GM12878 (cell line): ENCODE data around the gene NHS. TPM values are rescaled to one million over a fixed set of nuclear protein-coding genes. Genes with fewer than 3 reads are reported as not detected.

Experiments used
- ATAC-seq: fragments of 200-7000 bp; cut with Tn5 transposase; 3 replicates; pipeline ENCODE4 v1.9.1; 2020; ENCODE audit warnings: mild to moderate bottlenecking, moderate library complexity
- BruUV-seq: library from RNA; stranded (reverse); fragments of 400-500 nt; replicated peaks from 2 replicates; lab custom pipeline; 2021; lab: Mats Ljungman, UMichigan
- CTCF ChIA-PET: fragments of 300-600 bp; sonication (Branson Sonifier 250); formaldehyde crosslinking; extraction: SDS; loops from one replicate; lab custom pipeline; 2021; ENCODE audit warnings: inconsistent platforms; lab: Yijun Ruan, JAX
- POLR2A ChIA-PET: fragments of 350-600 bp; formaldehyde crosslinking; extraction: SDS; loops from one replicate; lab custom pipeline; 2021; ENCODE audit warnings: inconsistent platforms; lab: Charles Lee
- RAD21 ChIA-PET: fragments of 300-600 bp; sonication (Branson Sonifier 250); formaldehyde crosslinking; loops from one replicate; lab custom pipeline; 2023; ENCODE audit warnings: antibody characterized with exemption; ENCODE audit not compliant: unreplicated experiment; lab: Charles Lee
- SMC1A ChIA-PET: fragments of 300-600 bp; sonication (Branson Sonifier 250); formaldehyde crosslinking; loops from one replicate; lab custom pipeline; 2023; ENCODE audit not compliant: unreplicated experiment, uncharacterized antibody; lab: Charles Lee
- DNase-seq: peaks from one replicate; pipeline ENCODE4 v3.0.0-alpha.2; 2011; ENCODE audit warnings: low read depth, low spot score
- FAIRE-seq: peaks from 3 replicates; lab custom pipeline; 2011; peaks lifted over from hg19 to GRCh38; lab: Jason Lieb, UNC
- H2AFZ ChIP-seq: 2 replicates; pipeline ENCODE4 v1.6.0; 2011; ENCODE audit warnings: low read depth, low read length, control low read depth; ENCODE audit not compliant: control insufficient read depth
- H3K27ac ChIP-seq: 2 replicates; pipeline ENCODE4 v1.5.1; 2011; ENCODE audit warnings: control low read depth; ENCODE audit not compliant: control insufficient read depth, insufficient read depth
- H3K27me3 ChIP-seq, 2 experiments: replicated peaks in 1 of 2; 2 replicates each; pipeline versions ENCODE4 v1.6.0 to v1.6.1; 2011; ENCODE audit warnings: low read length in 1 of 2; ENCODE audit not compliant: control insufficient read depth in 2 of 2, insufficient read depth in 2 of 2
- H3K36me3 ChIP-seq, 2 experiments: 2 replicates each; pipeline ENCODE4 v1.5.1; 2011; ENCODE audit warnings: low read length in 1 of 2; ENCODE audit not compliant: control insufficient read depth in 2 of 2, insufficient read depth in 2 of 2
- H3K4me1 ChIP-seq: 2 replicates; pipeline ENCODE4 v1.6.1; 2011; ENCODE audit warnings: mild to moderate bottlenecking, low read length, moderate library complexity, mixed read lengths; ENCODE audit not compliant: control insufficient read depth, insufficient read depth
- H3K4me2 ChIP-seq: 2 replicates; pipeline ENCODE4 v1.6.0; 2011; ENCODE audit warnings: control low read depth; ENCODE audit not compliant: control insufficient read depth, insufficient read depth
- H3K4me3 ChIP-seq: fragments of 200-600 bp; sonication (generic); 2 replicates; pipeline ENCODE4 v1.5.1; 2016
- H3K79me2 ChIP-seq: 2 replicates; pipeline ENCODE4 v1.6.0; 2011; ENCODE audit warnings: low read length; ENCODE audit not compliant: control insufficient read depth, insufficient read depth
- H3K9ac ChIP-seq: 2 replicates; pipeline ENCODE4 v1.8.0; 2011; ENCODE audit warnings: low read length, control low read depth, mixed read lengths; ENCODE audit not compliant: control insufficient read depth, insufficient read depth
- H3K9me3 ChIP-seq: replicated peaks from 3 replicates; pipeline ENCODE4 v1.5.1; 2011; ENCODE audit warnings: mild to moderate bottlenecking, low read length; ENCODE audit not compliant: control insufficient read depth, insufficient read depth
- H4K20me1 ChIP-seq: 2 replicates; pipeline ENCODE4 v1.6.0; 2011; ENCODE audit not compliant: control insufficient read depth, insufficient read depth
- BHLHE40 ChIP-seq, 2 experiments: fragments of 450-650 bp in 1 of 2; IDR thresholded peaks; 2 replicates each; pipeline ENCODE4 v1.6.1; 2011 to 2017; ENCODE audit warnings: low read depth in 2 of 2, borderline replicate concordance in 1 of 2, improper control_type of control experiment in 1 of 2, low read length in 1 of 2, mild to moderate bottlenecking in 1 of 2
- JUND ChIP-seq: IDR thresholded peaks from 2 replicates; pipeline ENCODE4 v1.6.1; 2012; ENCODE audit warnings: low read depth, mild to moderate bottlenecking, low read length, improper control_type of control experiment, moderate library complexity
- MYB ChIP-seq: fragments of 150-350 bp; IDR thresholded peaks from 2 replicates; pipeline ENCODE4 v1.6.1; 2014; ENCODE audit warnings: mild to moderate bottlenecking, low read depth, low read length, borderline replicate concordance
- NFYB ChIP-seq: IDR thresholded peaks from 2 replicates; pipeline ENCODE4 v1.6.1; 2011; ENCODE audit warnings: low read depth, mild to moderate bottlenecking, low read length, improper control_type of control experiment, moderate library complexity; ENCODE audit not compliant: insufficient read depth
- NR2C1 ChIP-seq: fragments of 450-650 bp; IDR thresholded peaks from 2 replicates; pipeline ENCODE4 v1.6.1; 2017; ENCODE audit warnings: antibody characterized with exemption, mild to moderate bottlenecking, moderate library complexity
- PAX5 ChIP-seq: IDR thresholded peaks from 2 replicates; pipeline ENCODE4 v1.6.1; 2011; ENCODE audit warnings: low read depth, low read length, borderline replicate concordance
- SMAD5 ChIP-seq: IDR thresholded peaks from 2 replicates; pipeline ENCODE4 v1.6.1; 2016; ENCODE audit warnings: antibody characterized with exemption, low read depth
- TAF1 ChIP-seq: IDR thresholded peaks from 2 replicates; pipeline ENCODE4 v1.6.1; 2011; ENCODE audit warnings: mild to moderate bottlenecking, low read depth, low read length, borderline replicate concordance
- ZNF274 ChIP-seq: IDR thresholded peaks from one replicate; pipeline ENCODE4 v1.8.0; 2011; ENCODE audit not compliant: insufficient read length, insufficient read depth
- WGBS: methylation state at CpG from one replicate; pipeline ENCODE4 v1.1.6; 2016; ENCODE audit warnings: low lambda C conversion rate; ENCODE audit not compliant: insufficient replicate concordance, insufficient coverage; ENCODE audit errors: missing lambda C conversion rate; 5-methylcytosine and 5-hydroxymethylcytosine counted together
- in situ Hi-C: fragments of 300-500 bp; cut with MboI; formaldehyde crosslinking; loops from 9 replicates; pipeline ENCODE4 v1.14.3; 2018; ENCODE audit warnings: mixed read lengths
- intact Hi-C: fragments of 100-400 bp; cut with micrococcal nuclease; formaldehyde crosslinking; loops from one replicate; pipeline ENCODE4 v1.14.2; 2022; ENCODE audit not compliant: unreplicated experiment
- polyA plus RNA-seq, 11 experiments: library from polyadenylated mRNA; depleted of rRNA in 4 of 11; unstranded in 6 of 11; stranded (reverse) in 5 of 11; fragments of >200 nt; fragmentation: Nextera tagmentation in 4 of 11; fragmentation: Illumina TruSeq in 1 of 11; extraction: Ambion mirVana in 4 of 11; extraction: Trizol in 1 of 11; gene quantifications; 1 replicate in 1 of 11; 2 replicates in 10 of 11; pipeline versions ENCODE4 v1.2.1 to v1.2.3, GENCODE V29; 2011 to 2016; ENCODE audit warnings: inconsistent platforms in 2 of 11, missing spikeins in 2 of 11, low read depth in 1 of 11
- total RNA-seq, 4 experiments: library from RNA; depleted of rRNA in 3 of 4; stranded (reverse); fragments of >200 nt in 3 of 4; fragmentation: Illumina TruSeq in 1 of 4; extraction: Trizol in 1 of 4; gene quantifications; 2 replicates each; pipeline versions ENCODE4 v1.2.1 to v1.2.3, GENCODE V29; 2013 to 2021
- TF ChIP-seq, protein P1 (sequence below): fragments of 450-650 bp; IDR thresholded peaks from 2 replicates; pipeline ENCODE4 v1.6.1; 2017; ENCODE audit warnings: mild to moderate bottlenecking, moderate library complexity
- TF ChIP-seq, protein P2 (sequence below): fragments of 450-650 bp; IDR thresholded peaks from 2 replicates; pipeline ENCODE4 v1.6.1; 2017; ENCODE audit warnings: mild to moderate bottlenecking, low read depth, inconsistent platforms; ENCODE audit not compliant: poor library complexity, severe bottlenecking

NHS gene
- total and polyA plus RNA-seq, 10 of the 15 experiments (the other 5 are each of a cell fraction or from before 2014, with no cell fraction given), result under 0.01 to 0.07 (median 0.03) TPM; not detected in 7

DNA sequence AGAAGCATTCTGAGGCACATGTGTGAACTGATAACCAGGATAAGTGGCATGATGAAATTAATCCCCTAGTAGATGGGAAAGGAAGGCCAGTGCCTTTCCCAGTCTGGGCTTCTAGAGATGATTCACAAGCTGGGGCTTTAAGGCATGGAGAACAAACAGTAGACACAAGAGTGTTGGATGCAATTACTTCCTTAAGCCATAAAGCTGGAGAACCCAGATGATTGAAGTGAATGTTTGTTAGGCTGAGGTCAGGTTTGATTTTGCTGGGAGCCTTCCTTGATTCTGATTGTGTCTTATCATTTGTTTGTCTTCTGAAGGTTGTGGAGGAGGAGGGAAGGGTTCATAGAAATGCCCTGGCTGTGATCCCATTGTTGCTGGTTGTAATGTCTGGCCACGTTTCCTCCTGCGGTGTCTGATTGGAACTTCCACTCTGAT lies 125.2 kb downstream of the NHS start:
- Histone ChIP-seq H3K79me2 (no peaks in the 10 kb centered on the region), H3K9me3 (no peaks in the 10 kb centered on the region), H3K4me1 (no peaks in the 10 kb centered on the region), H3K4me3 (no peak overlapping the region), H4K20me1 (no peaks in the 10 kb centered on the region), H3K36me3 (no peaks in the 10 kb centered on the region), H3K9ac (no peak overlapping the region), H3K4me2 (no peak overlapping the region), H3K27me3 (no peaks in the 10 kb centered on the region), H3K27ac (no peak overlapping the region), H2AFZ (no peak overlapping the region)
- ChIA-PET RAD21 (no interaction called here), CTCF (no interaction called here), SMC1A (no interaction called here), POLR2A (no interaction called here)
- 15% methylated on average over 2 of the region's 2 CpGs for WGBS
- TF ChIP-seq JUND (no peak), TAF1 (no peak), ZNF274 (no peak), MYB (no peak), NFYB (no peak), PAX5 (no peak), SMAD5 (no peak), BHLHE40 (IDR thresholded peaks at IDR 0.05; ENCODE audit: borderline replicate concordance in 1 of 2, low read depth in 2 of 2, low read length in 1 of 2) (no peak), NR2C1 (no peak)
- TF ChIP-seq, protein P1, sequence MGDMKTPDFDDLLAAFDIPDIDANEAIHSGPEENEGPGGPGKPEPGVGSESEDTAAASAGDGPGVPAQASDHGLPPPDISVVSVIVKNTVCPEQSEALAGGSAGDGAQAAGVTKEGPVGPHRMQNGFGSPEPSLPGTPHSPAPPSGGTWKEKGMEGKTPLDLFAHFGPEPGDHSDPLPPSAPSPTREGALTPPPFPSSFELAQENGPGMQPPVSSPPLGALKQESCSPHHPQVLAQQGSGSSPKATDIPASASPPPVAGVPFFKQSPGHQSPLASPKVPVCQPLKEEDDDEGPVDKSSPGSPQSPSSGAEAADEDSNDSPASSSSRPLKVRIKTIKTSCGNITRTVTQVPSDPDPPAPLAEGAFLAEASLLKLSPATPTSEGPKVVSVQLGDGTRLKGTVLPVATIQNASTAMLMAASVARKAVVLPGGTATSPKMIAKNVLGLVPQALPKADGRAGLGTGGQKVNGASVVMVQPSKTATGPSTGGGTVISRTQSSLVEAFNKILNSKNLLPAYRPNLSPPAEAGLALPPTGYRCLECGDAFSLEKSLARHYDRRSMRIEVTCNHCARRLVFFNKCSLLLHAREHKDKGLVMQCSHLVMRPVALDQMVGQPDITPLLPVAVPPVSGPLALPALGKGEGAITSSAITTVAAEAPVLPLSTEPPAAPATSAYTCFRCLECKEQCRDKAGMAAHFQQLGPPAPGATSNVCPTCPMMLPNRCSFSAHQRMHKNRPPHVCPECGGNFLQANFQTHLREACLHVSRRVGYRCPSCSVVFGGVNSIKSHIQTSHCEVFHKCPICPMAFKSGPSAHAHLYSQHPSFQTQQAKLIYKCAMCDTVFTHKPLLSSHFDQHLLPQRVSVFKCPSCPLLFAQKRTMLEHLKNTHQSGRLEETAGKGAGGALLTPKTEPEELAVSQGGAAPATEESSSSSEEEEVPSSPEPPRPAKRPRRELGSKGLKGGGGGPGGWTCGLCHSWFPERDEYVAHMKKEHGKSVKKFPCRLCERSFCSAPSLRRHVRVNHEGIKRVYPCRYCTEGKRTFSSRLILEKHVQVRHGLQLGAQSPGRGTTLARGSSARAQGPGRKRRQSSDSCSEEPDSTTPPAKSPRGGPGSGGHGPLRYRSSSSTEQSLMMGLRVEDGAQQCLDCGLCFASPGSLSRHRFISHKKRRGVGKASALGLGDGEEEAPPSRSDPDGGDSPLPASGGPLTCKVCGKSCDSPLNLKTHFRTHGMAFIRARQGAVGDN, result no peak
- TF ChIP-seq, protein P2, sequence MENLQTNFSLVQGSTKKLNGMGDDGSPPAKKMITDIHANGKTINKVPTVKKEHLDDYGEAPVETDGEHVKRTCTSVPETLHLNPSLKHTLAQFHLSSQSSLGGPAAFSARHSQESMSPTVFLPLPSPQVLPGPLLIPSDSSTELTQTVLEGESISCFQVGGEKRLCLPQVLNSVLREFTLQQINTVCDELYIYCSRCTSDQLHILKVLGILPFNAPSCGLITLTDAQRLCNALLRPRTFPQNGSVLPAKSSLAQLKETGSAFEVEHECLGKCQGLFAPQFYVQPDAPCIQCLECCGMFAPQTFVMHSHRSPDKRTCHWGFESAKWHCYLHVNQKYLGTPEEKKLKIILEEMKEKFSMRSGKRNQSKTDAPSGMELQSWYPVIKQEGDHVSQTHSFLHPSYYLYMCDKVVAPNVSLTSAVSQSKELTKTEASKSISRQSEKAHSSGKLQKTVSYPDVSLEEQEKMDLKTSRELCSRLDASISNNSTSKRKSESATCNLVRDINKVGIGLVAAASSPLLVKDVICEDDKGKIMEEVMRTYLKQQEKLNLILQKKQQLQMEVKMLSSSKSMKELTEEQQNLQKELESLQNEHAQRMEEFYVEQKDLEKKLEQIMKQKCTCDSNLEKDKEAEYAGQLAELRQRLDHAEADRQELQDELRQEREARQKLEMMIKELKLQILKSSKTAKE, result no peak
- ATAC-seq (no peak), FAIRE-seq (no peak), DNase-seq (no peak)
- no TSS peak for BruUV-seq
- in situ Hi-C loops, result no loop called here
- intact Hi-C loops, result no loop called here
